AG04449 (cell line): ENCODE results near the gene HCK.

Experiments
- CTCF ChIA-PET: fragments of 350-600 bp; formaldehyde crosslinking; extraction: SDS; loops from one replicate; lab custom pipeline; 2021; ENCODE audit warnings: antibody characterized with exemption; lab: Yijun Ruan, JAX
- POLR2A ChIA-PET: fragments of 400-600, 350-600 bp; formaldehyde crosslinking; extraction: SDS; loops from one replicate; lab custom pipeline; 2020; ENCODE audit warnings: antibody characterized with exemption, inconsistent platforms; lab: Yijun Ruan, JAX
- DNase-seq: peaks from one replicate; pipeline ENCODE4 v3.0.0-alpha.2; 2010; ENCODE audit warnings: low read depth, low spot score
- H3K4me3 ChIP-seq: 2 replicates; pipeline ENCODE4 v1.5.1; 2011; ENCODE audit warnings: low read depth, mild to moderate bottlenecking, control low read depth, low read length
- TF ChIP-seq, protein P1 (sequence below): IDR thresholded peaks from one replicate; pipeline ENCODE4 v1.5.1; 2011; ENCODE audit warnings: mild to moderate bottlenecking, moderate library complexity, low read length, control low read depth, inconsistent platforms; ENCODE audit not compliant: insufficient read depth; ENCODE audit errors: missing control alignments

Gene HCK

DNA sequence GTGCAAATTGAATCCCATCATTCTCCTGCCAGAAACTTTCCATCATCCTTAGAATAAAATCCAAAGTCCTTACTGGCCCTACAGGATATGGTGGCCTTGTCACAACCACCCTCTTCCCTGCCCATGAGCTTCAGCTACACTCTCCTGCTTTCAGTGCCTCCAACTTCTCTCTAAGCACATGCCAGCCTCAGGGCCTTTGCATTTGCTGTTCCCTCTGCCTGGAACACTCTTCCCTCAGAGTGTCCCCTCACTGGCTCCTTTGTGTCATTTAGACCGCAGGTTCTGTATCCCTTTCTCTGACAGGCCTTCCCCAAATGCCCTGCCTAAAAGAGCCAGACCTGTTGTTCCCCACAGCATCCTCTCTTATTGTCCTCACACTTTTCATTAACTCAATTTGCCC is 18.2 kb downstream of the HCK start:
- H3K4me3 ChIP-seq, result no peak overlapping the region
- DNase-seq, result no peak
- TF ChIP-seq, protein P1, sequence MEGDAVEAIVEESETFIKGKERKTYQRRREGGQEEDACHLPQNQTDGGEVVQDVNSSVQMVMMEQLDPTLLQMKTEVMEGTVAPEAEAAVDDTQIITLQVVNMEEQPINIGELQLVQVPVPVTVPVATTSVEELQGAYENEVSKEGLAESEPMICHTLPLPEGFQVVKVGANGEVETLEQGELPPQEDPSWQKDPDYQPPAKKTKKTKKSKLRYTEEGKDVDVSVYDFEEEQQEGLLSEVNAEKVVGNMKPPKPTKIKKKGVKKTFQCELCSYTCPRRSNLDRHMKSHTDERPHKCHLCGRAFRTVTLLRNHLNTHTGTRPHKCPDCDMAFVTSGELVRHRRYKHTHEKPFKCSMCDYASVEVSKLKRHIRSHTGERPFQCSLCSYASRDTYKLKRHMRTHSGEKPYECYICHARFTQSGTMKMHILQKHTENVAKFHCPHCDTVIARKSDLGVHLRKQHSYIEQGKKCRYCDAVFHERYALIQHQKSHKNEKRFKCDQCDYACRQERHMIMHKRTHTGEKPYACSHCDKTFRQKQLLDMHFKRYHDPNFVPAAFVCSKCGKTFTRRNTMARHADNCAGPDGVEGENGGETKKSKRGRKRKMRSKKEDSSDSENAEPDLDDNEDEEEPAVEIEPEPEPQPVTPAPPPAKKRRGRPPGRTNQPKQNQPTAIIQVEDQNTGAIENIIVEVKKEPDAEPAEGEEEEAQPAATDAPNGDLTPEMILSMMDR, result no peak
- CTCF ChIA-PET, result interaction anchor here (16.4 kb wide), 1 partner anchor 21 kb away, joined by 105 read pairs; no protein-coding TSS in a partner anchor
- POLR2A ChIA-PET, result no interaction called here

DNA sequence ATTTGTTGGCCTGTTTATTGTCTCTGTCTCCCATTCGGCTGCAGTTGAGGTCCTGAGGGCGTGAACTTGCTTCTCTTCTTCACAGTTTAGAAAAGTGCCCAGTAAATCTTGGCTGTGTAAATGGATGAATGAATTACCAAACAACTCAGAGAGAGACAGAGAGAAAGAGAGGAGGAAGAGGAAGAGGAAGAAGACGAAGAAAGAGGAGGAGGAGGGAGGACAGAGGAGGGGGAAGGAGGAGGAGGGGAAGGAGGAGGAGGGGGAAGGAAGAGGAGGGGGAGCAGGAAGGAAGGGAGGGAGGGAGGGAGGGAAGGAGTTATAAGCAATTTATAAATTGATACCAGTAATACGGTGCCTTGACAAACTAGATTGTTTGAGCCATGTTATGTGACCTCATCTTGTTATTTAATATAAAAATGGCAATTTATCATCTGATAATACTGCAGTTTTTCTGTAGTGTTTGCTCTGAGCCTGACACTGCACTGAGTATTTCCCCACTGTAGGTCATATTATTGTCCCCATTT is 18.7 kb downstream of the HCK start:
- CTCF ChIA-PET, result interaction anchor here (16.4 kb wide), 1 partner anchor 21 kb away, joined by 105 read pairs; no protein-coding TSS in a partner anchor
- TF ChIP-seq, protein P1, result no peak
- H3K4me3 ChIP-seq, result no peak overlapping the region
- POLR2A ChIA-PET, result no interaction called here
- DNase-seq, result no peak

GRCh38 chr20:32071395-32072167 is 19.5 kb downstream of the HCK start:
- TF ChIP-seq, protein P1, result no peak
- no peak for DNase-seq
- H3K4me3 ChIP-seq, result no peak overlapping the region
- CTCF ChIA-PET, result interaction anchor here (0.8 to 16.4 kb wide), 4 partner anchors 20 to 249 kb away, joined by 3 to 105 read pairs (median 4); no protein-coding TSS in a partner anchor
- POLR2A ChIA-PET, result no interaction called here

DNA sequence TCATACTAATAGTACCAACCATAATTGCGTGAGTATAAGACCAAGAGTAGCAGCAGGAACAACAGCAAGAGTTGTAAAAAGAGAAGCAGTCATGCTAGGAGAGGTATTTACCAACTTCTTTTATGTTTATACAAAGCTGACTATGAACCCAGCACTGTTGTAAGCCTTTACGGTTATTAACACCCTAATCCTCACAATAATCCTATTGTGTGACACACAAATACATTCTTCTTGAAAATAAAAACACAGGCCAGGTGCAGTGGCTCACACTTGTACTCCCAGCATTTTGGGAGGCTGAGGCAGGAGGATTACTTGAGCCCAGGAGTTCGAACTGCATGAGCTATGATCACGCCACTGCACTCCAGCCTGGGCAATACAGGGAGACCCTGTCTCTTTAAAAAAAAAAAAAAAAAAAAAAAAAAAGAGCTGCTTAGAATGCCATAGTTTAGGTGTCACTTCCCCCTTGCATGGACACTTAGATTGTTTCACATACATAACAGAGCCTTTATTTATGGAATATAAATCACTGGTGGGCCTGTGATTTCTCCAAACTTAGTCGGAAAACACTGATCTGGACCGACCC is 20.2 kb downstream of the HCK start:
- TF ChIP-seq, protein P1, result no peak
- DNase-seq, result no peak
- POLR2A ChIA-PET, result no interaction called here
- no peak overlapping the region for H3K4me3 ChIP-seq
- CTCF ChIA-PET, result interaction anchor here (0.8 to 16.4 kb wide), 3 partner anchors 19 to 249 kb away, joined by 3 to 105 read pairs (median 4); no protein-coding TSS in a partner anchor

GRCh38 chr20:32075534-32075933 is 23.5 kb downstream of the HCK start:
- TF ChIP-seq, protein P1, result no peak
- DNase-seq, result no peak
- no peak overlapping the region for H3K4me3 ChIP-seq
- POLR2A ChIA-PET, result no interaction called here
- CTCF ChIA-PET, result interaction anchor here (1.3 to 16.4 kb wide), 3 partner anchors 10 to 45 kb away, joined by 4 to 105 read pairs (median 7); no protein-coding TSS in a partner anchor

- ChIA-PET CTCF (interaction anchor here (16.4 kb wide), 1 partner anchor 14 kb away, joined by 105 read pairs; no protein-coding TSS in a partner anchor), POLR2A (no interaction called here)
- no peak overlapping the region for H3K4me3 ChIP-seq
- DNase-seq, result no peak
- TF ChIP-seq, protein P1, result no peak
Measured at GRCh38 chr20:32077190-32077589, 25.1 kb downstream of the HCK start.
